Breast epithelium (tissue), 3 donors: ENCODE data around the gene GOLT1A.

Source experiments
- CTCF ChIP-seq, 3 donors: fragments of 450-650 bp; IDR thresholded peaks; one replicate each; pipeline ENCODE4 v1.5.1; 2016 to 2017; ENCODE audit warnings: antibody characterized with exemption in 3 of 3, mild to moderate bottlenecking in 3 of 3, moderate library complexity in 3 of 3
- POLR2AphosphoS5 ChIP-seq, 3 donors: sonication (generic); formaldehyde crosslinking; IDR thresholded peaks; one replicate each; pipeline ENCODE4 v1.6.1; 2017; ENCODE audit warnings: antibody characterized with exemption in 3 of 3

GRCh38 chr1:204176049-204176448 lies 37.7 kb downstream of the GOLT1A start:
- TF ChIP-seq CTCF (IDR thresholded peaks at IDR 0.05): no peak
- TF ChIP-seq POLR2AphosphoS5 (IDR thresholded peaks at IDR 0.05): no peak
